Activated CD8-positive, alpha-beta memory T cell treated with anti-CD3 and anti-CD28 coated beads, Interleukin-2, amount 50 U/mL, for 4 hours (primary cell): ENCODE measurements around the gene NCOR2.

Source experiments
- DNase-seq: peaks from one replicate; pipeline ENCODE4 v3.0.0-alpha.2; 2020

The NCOR2 gene

DNA sequence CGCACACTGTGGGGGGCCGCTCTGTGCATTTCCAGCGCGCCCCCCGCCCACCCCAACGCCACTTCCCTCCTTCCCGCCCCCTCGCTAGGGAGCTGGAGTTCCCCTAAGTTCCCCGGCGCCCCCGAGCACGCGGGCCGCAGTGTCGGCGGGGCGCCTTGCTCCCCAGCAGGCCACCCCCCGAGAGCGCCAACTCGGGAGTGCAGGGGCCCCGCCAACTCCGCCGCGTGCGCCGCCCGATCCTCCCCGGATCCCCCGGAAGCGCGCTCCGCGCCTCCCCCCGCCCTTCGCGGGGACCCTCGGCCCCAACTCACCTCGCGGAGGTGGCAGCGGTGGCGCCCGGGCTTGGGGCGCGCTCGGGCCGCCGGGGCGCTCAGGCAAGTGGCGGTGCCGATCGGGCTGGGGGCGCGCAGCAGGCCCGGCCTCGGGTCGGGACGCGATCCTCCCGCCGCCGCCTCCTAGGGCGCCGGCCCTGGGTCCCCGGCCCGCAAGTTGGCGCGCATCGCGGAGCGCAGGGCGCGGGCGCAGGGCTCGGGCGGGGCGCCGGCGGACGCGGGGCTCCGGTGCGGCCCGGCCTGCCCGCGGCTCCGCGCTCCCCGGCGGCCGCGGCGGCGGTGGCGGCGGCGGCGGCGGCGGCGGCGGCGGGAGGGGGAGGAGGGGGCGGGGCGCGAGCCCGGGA, at the start of gene NCOR2:
Gene NCOR2 (minus strand): TSS at position 616 of the 676 bp plus-strand sequence. CDS start 72,361 bp downstream, outside the sequence.
- DNase-seq: peak; percentile 66

DNA sequence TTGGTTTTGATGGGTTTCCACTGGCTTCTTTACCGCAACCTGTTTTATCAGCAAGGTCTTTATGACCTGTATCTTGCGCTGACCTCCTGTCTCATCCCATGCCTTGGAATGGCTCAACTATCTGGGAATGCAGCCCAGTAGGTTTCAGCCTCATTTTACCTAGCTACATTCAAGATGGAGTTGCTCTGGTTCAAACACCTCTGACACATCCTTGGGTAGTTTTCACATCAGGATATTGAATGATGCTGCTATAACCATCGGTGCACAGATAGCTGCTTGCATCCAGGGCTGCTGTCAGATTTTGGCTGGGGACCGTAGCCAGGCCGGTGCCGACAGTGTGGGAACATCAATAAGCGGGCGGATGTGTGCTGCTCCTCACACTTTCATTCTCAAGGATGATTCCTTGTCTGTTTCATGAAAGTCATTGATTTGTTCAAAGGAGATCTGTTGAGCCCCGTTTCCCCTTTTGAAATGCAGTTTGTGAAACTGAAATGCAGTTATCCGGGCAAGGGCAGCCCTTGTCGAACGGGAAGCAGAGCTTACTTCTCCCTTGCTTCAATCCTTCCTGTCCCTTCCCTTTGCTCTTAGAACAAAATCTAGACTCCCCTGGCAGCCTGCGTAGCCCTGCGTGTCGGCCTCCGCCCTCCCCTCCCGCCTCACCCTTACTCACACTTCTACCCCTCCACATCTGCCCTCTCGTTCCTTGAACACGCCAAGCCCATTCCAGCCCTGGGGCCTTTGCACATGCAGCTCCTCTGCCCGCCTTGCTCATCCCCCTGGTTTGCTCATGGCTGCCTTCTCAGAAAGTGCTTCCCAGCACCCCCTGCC, 49.2 kb upstream of the NCOR2 start:
- no peak for DNase-seq

GRCh38 chr12:124614512-124615292, 47.3 kb upstream of the NCOR2 start:
- no peak for DNase-seq

GRCh38 chr12:124613151-124613585, 45.8 kb upstream of the NCOR2 start:
- DNase-seq: no peak

DNA sequence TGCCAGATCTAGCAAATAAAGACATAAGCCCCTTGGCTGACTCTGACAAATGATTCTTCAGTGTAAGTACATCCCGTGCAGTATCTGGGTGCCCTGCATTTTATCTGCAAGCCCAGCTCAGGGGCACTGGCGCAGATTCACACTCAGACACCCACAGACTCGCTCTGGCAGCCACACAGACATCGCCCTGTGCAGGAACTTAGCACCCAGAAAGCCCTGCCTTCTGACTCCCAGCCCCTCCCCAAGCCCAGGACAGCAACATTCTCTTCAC, 44.9 kb upstream of the NCOR2 start:
- DNase-seq: no peak

DNA sequence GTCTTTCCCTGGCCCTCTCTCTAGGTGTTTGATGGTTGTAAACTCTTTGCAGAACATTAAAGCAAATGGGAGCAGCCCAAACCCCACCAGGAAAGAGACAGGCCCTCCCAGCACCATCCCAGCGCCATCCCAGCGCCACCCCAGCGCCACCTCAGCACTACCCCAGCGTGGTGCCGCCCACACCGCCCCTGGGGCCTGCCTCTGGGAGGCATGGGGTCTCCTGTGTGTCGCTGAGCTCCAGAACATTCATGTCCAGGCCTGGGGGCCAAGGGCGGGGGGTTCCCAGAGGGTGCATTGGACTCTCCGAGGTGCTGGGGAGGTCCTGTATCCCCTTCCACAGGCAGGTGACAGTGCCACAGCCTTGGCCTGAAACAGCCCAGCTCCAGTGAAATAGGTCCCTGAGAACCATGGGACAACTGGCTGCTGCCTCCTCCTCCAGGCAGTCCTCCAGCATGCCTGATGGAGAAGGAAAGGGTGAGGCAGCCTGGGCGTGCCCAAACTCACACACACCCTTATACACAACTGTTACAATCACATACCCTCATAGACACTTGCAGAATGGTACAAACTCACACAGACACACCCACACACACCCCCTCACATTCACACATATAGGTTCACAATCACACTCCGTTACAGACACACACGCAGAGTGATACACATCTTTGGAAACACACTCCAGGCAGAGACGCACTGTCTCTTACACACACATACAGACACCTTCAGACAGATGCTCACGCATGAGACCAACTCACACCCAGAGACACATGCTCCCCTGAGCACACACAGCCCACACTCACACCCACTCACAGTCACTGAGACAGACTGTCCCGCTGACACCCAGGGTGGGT, 44.4 kb upstream of the NCOR2 start:
- DNase-seq: no peak

- DNase-seq: no peak
Measured at GRCh38 chr12:124610629-124611558, 43.5 kb upstream of the NCOR2 start.

DNA sequence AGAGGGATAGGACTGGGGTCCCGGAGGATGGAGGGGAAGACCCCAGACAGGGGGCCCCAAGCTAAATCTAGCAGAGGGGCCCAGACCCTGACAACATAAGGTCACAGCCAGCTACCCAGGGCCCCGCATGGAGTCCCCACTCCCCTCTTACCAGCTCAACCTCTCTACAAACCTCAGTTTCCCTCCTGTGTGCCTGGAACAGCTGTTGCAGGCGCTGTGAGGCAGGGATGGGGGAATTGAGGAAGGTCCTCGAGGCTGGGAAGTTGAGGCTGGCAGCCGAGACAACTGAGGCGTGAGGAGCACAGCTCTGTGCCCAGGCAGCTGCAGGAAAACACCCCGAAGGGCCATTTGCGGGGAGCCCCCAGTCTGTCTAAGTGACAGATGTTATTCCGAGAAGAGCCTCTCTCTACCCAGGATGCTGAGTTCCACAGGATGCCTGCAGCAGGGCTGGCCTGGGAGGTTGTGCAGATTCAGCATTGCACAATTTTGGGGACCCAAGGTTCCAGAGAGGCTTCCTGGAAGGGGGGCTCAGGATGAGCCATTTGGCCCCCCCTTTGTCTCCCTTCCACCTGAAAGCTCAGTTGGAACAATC, 42.7 kb upstream of the NCOR2 start:
- DNase-seq: no peak

DNA sequence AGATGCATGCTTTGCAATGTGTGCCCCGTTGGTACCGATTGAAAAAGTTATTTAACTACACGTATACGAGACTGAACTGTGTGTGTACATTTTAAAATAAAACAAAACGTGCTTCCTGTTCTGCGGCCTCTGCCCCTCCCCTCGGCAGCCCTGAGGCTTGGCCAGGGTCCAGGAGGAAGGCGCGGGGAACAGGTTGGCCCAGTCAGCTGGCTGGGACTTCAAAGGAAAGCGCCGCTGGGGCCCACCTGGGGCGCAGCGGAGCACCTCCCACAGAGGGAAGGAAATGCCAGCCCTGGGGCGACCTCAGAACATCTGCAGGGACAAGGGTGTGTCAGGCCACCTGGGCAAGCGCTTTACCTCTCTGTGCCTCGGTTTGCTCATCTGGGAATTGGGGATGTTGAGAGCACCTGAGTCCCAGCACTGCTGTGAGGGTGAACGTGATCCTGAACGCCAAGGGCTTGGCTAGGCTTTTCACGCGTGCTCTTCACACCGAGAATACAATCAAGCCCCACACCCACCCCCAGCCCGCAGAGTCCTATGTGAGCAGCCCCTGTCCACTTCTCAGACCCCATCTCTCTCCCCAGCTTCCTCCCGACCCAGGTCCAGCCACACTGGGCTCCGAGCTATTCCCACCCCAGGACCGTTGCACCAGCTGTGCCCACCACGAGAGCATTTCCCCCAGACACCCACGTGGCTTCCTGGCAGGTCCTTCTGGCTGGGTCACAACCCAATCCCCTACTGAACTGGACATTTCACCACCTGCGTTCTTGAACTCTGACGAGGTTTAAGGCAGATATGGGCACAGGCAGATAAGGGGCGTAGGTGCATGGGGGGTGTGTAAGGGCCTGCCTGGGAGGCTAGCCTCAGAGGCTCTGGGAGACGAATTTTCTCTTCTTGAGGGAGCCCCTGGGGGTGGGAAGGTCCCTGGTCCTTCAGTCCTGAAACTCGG, 41.9 kb upstream of the NCOR2 start:
- peak; percentile 77 for DNase-seq

GRCh38 chr12:124608450-124608870, 41.0 kb upstream of the NCOR2 start:
- DNase-seq: no peak

DNA sequence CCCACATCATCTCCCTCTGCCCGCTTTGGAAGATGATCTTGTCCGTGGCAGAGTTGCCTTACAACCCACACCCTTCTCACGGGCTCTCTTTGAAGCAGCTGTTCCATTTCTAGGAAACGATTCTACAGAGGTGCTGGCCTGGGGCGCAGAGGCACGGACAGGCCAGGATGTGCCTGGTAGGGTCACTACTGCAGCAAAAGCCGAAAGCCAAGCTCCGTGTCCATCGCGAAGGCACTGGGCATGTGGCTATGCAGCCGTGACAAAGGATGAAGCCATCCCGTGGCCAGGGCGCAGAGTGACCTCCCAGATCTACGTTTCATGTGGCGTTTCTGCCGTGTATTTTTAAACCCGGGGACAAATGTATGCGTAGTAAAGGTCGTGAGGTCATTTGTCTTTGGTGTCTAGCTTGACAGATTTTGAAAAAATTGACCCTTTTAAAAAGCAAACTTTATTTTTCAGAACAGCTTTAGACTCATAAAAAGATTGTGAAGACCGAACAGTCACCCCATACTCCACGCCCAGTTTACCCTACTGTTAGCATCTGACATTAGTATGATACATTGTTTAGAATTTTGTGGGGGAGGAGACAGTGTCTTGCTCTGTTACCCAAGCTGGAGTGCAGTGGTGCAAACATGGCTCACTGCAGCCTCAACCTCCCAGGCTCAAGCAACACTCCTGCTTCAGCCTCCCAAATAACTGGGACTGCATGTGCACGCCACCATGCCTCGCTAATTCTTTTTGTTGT, 40.4 kb upstream of the NCOR2 start:
- no peak for DNase-seq

DNA sequence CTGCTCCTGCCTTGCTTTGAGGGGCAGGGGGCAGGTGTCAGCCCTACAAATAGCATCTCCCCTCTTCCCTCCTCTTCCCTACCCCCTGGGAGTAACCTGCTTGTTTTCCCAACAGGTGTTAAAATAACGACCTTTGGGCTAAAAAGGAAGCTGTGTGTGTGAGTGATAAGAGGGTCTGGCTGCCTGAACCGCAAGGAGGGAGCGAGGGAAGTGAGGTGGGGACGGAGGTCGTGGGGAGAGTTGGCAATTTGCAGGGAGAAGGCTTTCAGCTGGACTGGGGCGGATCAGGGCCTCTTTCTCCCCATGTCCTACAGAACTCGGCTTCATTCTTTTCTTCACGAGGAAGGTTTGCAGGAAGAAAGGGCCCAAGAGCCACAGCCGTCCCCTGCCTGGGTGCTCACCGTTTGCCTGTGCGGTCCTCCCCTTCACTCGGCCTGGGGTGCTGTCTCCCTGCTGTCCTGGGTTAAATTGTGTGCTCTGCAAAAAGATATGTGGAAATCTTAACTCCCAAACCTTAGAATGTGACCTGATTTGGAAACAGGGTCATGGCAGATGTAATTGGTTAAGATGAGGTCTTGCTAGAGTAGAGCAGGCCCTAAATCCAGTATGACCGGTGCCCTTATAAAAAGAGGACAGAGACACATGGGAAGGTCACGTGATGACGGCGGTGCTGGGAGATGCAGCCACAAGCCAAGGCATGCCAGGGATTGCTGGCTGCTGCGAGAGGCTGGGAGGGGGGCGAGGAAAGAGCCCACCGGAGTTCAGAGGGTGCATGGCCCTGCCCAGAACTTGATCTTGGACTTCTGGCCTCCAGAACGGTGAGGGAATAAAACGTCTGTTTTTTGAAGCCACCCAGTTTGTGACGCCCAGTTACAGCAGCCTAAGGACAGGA, 38.7 kb upstream of the NCOR2 start:
- no peak for DNase-seq

DNA sequence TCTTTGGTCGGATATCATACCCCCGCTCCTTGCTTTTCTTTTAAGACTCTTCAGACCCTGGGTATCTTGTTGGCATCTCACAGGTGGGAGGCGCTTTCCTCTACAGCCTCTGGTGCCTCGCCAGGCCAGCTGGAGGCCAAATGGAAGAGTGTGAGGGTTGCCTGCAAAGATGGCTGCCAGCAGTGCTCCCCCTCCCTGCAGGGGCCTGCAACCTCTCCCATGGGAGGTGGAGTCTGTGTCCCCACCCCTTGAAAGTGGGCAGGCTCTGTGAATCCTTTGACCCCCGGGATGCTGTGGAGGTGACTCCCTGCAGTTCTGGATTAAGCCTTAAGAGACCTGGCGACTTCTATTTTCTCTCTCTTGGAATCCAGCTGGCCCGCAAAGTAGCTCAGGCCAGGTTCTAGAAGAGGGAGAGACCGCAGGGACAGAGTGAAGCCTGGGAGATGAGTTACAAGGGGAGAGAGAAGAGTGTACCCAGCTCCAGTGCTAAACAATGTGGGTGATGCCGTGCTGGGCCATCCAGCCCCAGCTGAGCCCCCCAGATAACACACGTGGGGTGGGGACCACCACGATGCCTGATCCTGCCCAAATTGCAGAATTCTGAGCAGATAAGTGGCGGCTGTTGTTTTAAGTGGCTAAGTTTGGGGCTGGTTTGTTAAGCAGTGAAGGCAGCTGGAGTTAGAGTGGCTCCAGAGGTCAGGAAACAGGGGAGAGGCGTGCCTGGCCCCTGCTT, 37.9 kb upstream of the NCOR2 start:
- no peak for DNase-seq

- DNase-seq: no peak
Measured at GRCh38 chr12:124604264-124604680, 36.9 kb upstream of the NCOR2 start.

DNA sequence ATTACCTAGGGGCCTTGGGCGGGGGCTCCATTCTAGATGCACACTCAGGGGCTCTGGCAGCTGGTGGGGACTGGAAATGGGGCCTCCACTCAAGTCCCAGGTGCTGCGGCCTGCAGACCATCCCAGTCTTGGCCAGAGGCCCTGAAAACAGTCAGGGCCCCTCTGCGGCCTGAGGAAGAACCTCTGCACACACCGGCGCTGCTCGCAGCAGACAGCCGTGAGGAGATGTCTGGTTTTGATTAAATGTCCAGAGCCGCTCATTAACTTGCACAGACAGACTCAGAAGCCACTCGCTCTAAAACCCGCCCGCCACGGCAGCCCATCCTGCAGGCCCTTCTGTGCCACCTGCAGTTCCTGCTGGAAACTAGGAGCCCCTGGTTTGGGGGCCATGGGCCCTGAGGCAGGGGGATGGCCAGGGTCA, 36.4 kb upstream of the NCOR2 start:
- no peak for DNase-seq

DNA sequence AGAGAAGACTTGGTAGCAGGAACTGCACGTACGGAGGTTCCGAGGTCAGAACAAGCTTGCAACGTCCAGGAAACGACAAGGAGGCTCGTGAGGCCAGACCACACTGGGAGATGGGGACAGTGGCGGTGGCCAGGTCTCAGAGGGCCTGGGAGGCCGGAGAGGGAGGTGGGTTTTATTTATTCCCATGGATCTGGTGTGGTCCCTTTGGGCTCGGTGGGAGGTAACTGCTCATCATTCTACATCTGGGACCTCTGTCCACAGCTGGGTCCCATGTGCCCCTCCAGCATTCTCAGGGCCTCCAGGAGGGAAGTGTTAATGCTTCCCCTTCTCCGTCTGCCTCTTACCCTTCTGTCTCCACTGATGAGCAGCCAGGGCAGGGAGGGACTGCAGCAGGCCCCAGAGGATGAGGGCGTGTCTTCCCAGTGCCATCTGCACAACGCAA, 35.7 kb upstream of the NCOR2 start:
- no peak for DNase-seq

- no peak for DNase-seq
Measured at GRCh38 chr12:124601706-124602105, 34.3 kb upstream of the NCOR2 start.
